ENCODE data around the gene IQCF6.
"Not testable (repeated sequence)": the region's sequence is repeated elsewhere in the genome, so short reads cannot be mapped to it uniquely, and the experiment has no call there.

GRCh38 chr3:51787576-51787975 lies 8.5 kb upstream of the IQCF6 start:
- TF ChIP-seq CTCF (conservative IDR thresholded peaks at IDR 0.05; ENCODE audit: low read length); EZH2phosphoT487 (IDR thresholded peaks at IDR 0.05; ENCODE audit: borderline replicate concordance, low read depth, low read length): not testable (repeated sequence)
